HUES48 (cell line): ENCODE results near the gene AVL9.

Experiments
- H3K27ac ChIP-seq: one replicate; pipeline ENCODE4 v1.7.0; 2013; ENCODE audit warnings: low read depth, low read length, inconsistent platforms
- H3K27me3 ChIP-seq: 2 replicates; pipeline ENCODE4 v1.6.1; 2013; ENCODE audit warnings: mild to moderate bottlenecking, low read length; ENCODE audit not compliant: control insufficient read depth, insufficient read depth
- H3K36me3 ChIP-seq: 2 replicates; pipeline ENCODE4 v1.6.1; 2013; ENCODE audit warnings: low read length; ENCODE audit not compliant: control insufficient read depth, insufficient read depth
- H3K4me1 ChIP-seq: 2 replicates; pipeline ENCODE4 v1.6.1; 2013; ENCODE audit warnings: mild to moderate bottlenecking, low read length; ENCODE audit not compliant: control insufficient read depth, insufficient read depth
- H3K4me3 ChIP-seq: 2 replicates; pipeline ENCODE4 v1.5.1; 2013; ENCODE audit warnings: mild to moderate bottlenecking, low read depth, low read length
- H3K9ac ChIP-seq: 2 replicates; pipeline ENCODE4 v1.6.1; 2013; ENCODE audit warnings: mild to moderate bottlenecking, low read depth, low read length, moderate library complexity
- H3K9me3 ChIP-seq: 2 replicates; pipeline ENCODE4 v1.6.1; 2013; ENCODE audit warnings: low read length; ENCODE audit not compliant: control insufficient read depth, insufficient read depth

Gene AVL9

GRCh38 chr7:32564542-32564941, 69.3 kb downstream of the AVL9 start:
- Histone ChIP-seq H3K4me1 (no peaks in the 10 kb centered on the region), H3K9ac (no peak overlapping the region), H3K9me3 (no peaks in the 10 kb centered on the region), H3K4me3 (no peak overlapping the region), H3K27me3 (no peaks in the 10 kb centered on the region), H3K36me3 (peaks cover 48% of the 10 kb centered on the region), H3K27ac (no peak overlapping the region)

- Histone ChIP-seq H3K9me3 (no peaks in the 10 kb centered on the region), H3K4me1 (no peaks in the 10 kb centered on the region), H3K36me3 (peaks cover 40% of the 10 kb centered on the region), H3K4me3 (no peak overlapping the region), H3K27ac (no peak overlapping the region), H3K27me3 (no peaks in the 10 kb centered on the region), H3K9ac (no peak overlapping the region)
Observed at GRCh38 chr7:32569388-32570289, 74.3 kb downstream of the AVL9 start.

- H3K36me3 ChIP-seq: peaks cover 76% of the 10 kb centered on the region
- no peaks in the 10 kb centered on the region for H3K4me1 ChIP-seq
- H3K9me3 ChIP-seq: no peaks in the 10 kb centered on the region
- no peaks in the 10 kb centered on the region for H3K27me3 ChIP-seq
- H3K27ac ChIP-seq: no peak overlapping the region
- no peak overlapping the region for H3K9ac ChIP-seq
- H3K4me3 ChIP-seq: no peak overlapping the region
Observed at GRCh38 chr7:32573110-32573687, 77.9 kb downstream of the AVL9 start.

GRCh38 chr7:32574626-32575025, 79.3 kb downstream of the AVL9 start:
- no peaks in the 10 kb centered on the region for H3K27me3 ChIP-seq
- no peak overlapping the region for H3K9ac ChIP-seq
- H3K4me1 ChIP-seq: no peaks in the 10 kb centered on the region
- no peak overlapping the region for H3K27ac ChIP-seq
- H3K9me3 ChIP-seq: no peaks in the 10 kb centered on the region
- no peak overlapping the region for H3K4me3 ChIP-seq
- peaks cover 71% of the 10 kb centered on the region for H3K36me3 ChIP-seq

- no peaks in the 10 kb centered on the region for H3K9me3 ChIP-seq
- peaks cover 91% of the 10 kb centered on the region for H3K36me3 ChIP-seq
- H3K27me3 ChIP-seq: no peaks in the 10 kb centered on the region
- H3K27ac ChIP-seq: no peak overlapping the region
- no peak overlapping the region for H3K9ac ChIP-seq
- no peak overlapping the region for H3K4me3 ChIP-seq
- H3K4me1 ChIP-seq: no peaks in the 10 kb centered on the region
Observed at GRCh38 chr7:32577421-32577820, 82.1 kb downstream of the AVL9 start.

- Histone ChIP-seq H3K4me1 (no peaks in the 10 kb centered on the region), H3K4me3 (no peak overlapping the region), H3K36me3 (peaks cover 91% of the 10 kb centered on the region), H3K27ac (no peak overlapping the region), H3K9me3 (no peaks in the 10 kb centered on the region), H3K27me3 (no peaks in the 10 kb centered on the region), H3K9ac (no peak overlapping the region)
Observed at GRCh38 chr7:32579776-32580175, 84.5 kb downstream of the AVL9 start.

GRCh38 chr7:32580646-32581045, 85.4 kb downstream of the AVL9 start:
- H3K4me1 ChIP-seq: no peaks in the 10 kb centered on the region

GRCh38 chr7:32582036-32582435, 86.7 kb downstream of the AVL9 start:
- peaks cover 13% of the 10 kb centered on the region; the same call in 1 of the 2 replicates for H3K4me1 ChIP-seq
- no peak overlapping the region for H3K27ac ChIP-seq
- peaks cover 88% of the 10 kb centered on the region for H3K36me3 ChIP-seq
- no peak overlapping the region for H3K9ac ChIP-seq
- no peak overlapping the region for H3K4me3 ChIP-seq
- H3K9me3 ChIP-seq: no peaks in the 10 kb centered on the region
- H3K27me3 ChIP-seq: no peaks in the 10 kb centered on the region

More at GRCh38 chr7:32580646-32581045, 85.4 kb downstream of the AVL9 start:
- Histone ChIP-seq H3K36me3 (peaks cover 90% of the 10 kb centered on the region), H3K9me3 (no peaks in the 10 kb centered on the region), H3K4me3 (no peak overlapping the region), H3K27ac (no peak overlapping the region), H3K9ac (no peak overlapping the region), H3K27me3 (no peaks in the 10 kb centered on the region)

GRCh38 chr7:32583791-32584190, 88.5 kb downstream of the AVL9 start:
- Histone ChIP-seq H3K9ac (no peak overlapping the region), H3K9me3 (no peaks in the 10 kb centered on the region), H3K36me3 (peaks cover 77% of the 10 kb centered on the region), H3K4me1 (peaks cover 23% of the 10 kb centered on the region; the same call in 1 of the 2 replicates), H3K27ac (no peak overlapping the region), H3K27me3 (no peaks in the 10 kb centered on the region), H3K4me3 (no peak overlapping the region)

- H3K36me3 ChIP-seq: peaks cover 64% of the 10 kb centered on the region
- H3K4me1 ChIP-seq: peaks cover 23% of the 10 kb centered on the region; the same call in 1 of the 2 replicates
- no peaks in the 10 kb centered on the region for H3K27me3 ChIP-seq
- no peak overlapping the region for H3K4me3 ChIP-seq
- no peak overlapping the region for H3K9ac ChIP-seq
- peak overlapping the region; percentile 12 for H3K27ac ChIP-seq
- no peaks in the 10 kb centered on the region for H3K9me3 ChIP-seq
Observed at GRCh38 chr7:32586291-32587221, 91.3 kb downstream of the AVL9 start.
